GM23338 (cell line): ENCODE results near the gene PARD3. TPM values are rescaled to one million over a fixed set of nuclear protein-coding genes. Genes with fewer than 3 reads are reported as not detected.

ENCODE experiments used
- ATAC-seq: fragments of 200-7000 bp; cut with Tn5 transposase; 3 replicates; pipeline ENCODE4 v1.9.1; 2020
- DNase-seq: peaks from one replicate; pipeline ENCODE4 v3.0.0-alpha.2; 2015; ENCODE audit warnings: low spot score
- H2AFZ ChIP-seq: fragments of 200-600 bp; sonication (generic); 2 replicates; pipeline ENCODE4 v1.8.0; 2016; ENCODE audit warnings: antibody characterized with exemption, mild to moderate bottlenecking, moderate library complexity
- H3F3A ChIP-seq: fragments of 200-600 bp; sonication (generic); replicated peaks from 2 replicates; pipeline ENCODE4 v1.8.0; 2017; ENCODE audit warnings: antibody characterized with exemption, mixed run types, low read depth
- H3K27ac ChIP-seq: fragments of 200-600 bp; sonication (generic); 2 replicates; pipeline ENCODE4 v1.6.1; 2016; ENCODE audit warnings: low read depth
- H3K27me3 ChIP-seq: fragments of 200-600 bp; sonication (generic); 2 replicates; pipeline ENCODE4 v1.8.0; 2016; ENCODE audit warnings: mild to moderate bottlenecking, mixed run types, moderate library complexity; ENCODE audit not compliant: insufficient read depth
- H3K36me3 ChIP-seq: fragments of 200-600 bp; sonication (generic); 2 replicates; pipeline ENCODE4 v1.8.0; 2016; ENCODE audit warnings: mild to moderate bottlenecking; ENCODE audit not compliant: insufficient read depth
- H3K4me1 ChIP-seq: fragments of 200-600 bp; sonication (generic); 2 replicates; pipeline ENCODE4 v1.8.0; 2016; ENCODE audit warnings: mild to moderate bottlenecking, moderate library complexity; ENCODE audit not compliant: insufficient read depth
- H3K4me2 ChIP-seq: fragments of 200-600 bp; sonication (generic); 2 replicates; pipeline ENCODE4 v1.7.1; 2017; ENCODE audit warnings: mixed run types
- H3K4me3 ChIP-seq: fragments of 200-600 bp; sonication (generic); 2 replicates; pipeline ENCODE4 v1.6.1; 2016; ENCODE audit warnings: mixed run types
- H3K79me2 ChIP-seq: fragments of 200-600 bp; sonication (generic); replicated peaks from 2 replicates; pipeline ENCODE4 v1.8.0; 2017; ENCODE audit warnings: mild to moderate bottlenecking; ENCODE audit not compliant: insufficient read depth
- H3K9me2 ChIP-seq: fragments of 200-600 bp; sonication (generic); 2 replicates; pipeline ENCODE4 v1.8.0; 2017; ENCODE audit not compliant: insufficient read depth
- H4K20me1 ChIP-seq: fragments of 200-600 bp; sonication (generic); replicated peaks from 2 replicates; pipeline ENCODE4 v1.8.0; 2017; ENCODE audit warnings: mild to moderate bottlenecking; ENCODE audit not compliant: insufficient read depth
- H3K27ac Mint-ChIP-seq: 2 replicates; pipeline ENCODE4 v1.8.0; 2020; ENCODE audit warnings: inconsistent platforms, mild to moderate bottlenecking, moderate library complexity, mixed read lengths
- H3K27me3 Mint-ChIP-seq: 3 replicates; pipeline ENCODE4 v1.8.0; 2022; ENCODE audit warnings: low read depth, mild to moderate bottlenecking, moderate library complexity, mixed read lengths, inconsistent platforms; ENCODE audit not compliant: insufficient read depth, poor library complexity
- H3K36me3 Mint-ChIP-seq: 3 replicates; pipeline ENCODE4 v1.8.0; 2021; ENCODE audit warnings: low read depth, mild to moderate bottlenecking, inconsistent platforms, moderate library complexity, mixed read lengths
- H3K4me1 Mint-ChIP-seq: 3 replicates; pipeline ENCODE4 v1.8.0; 2020; ENCODE audit warnings: mild to moderate bottlenecking, inconsistent platforms, mixed read lengths
- H3K4me3 Mint-ChIP-seq: 3 replicates; pipeline ENCODE4 v1.8.0; 2021; ENCODE audit warnings: moderate library complexity, mild to moderate bottlenecking, inconsistent platforms, mixed read lengths
- H3K9me3 Mint-ChIP-seq: 3 replicates; pipeline ENCODE4 v1.8.0; 2020; ENCODE audit warnings: moderate library complexity, mild to moderate bottlenecking, inconsistent platforms, mixed read lengths
- CREB1 ChIP-seq: fragments of 250-450 bp; sonication (Bioruptor Pico); IDR thresholded peaks from 2 replicates; pipeline ENCODE4 v1.5.0; 2020; ENCODE audit warnings: low read depth, mild to moderate bottlenecking, moderate library complexity
- JUNB ChIP-seq: IDR thresholded peaks from one replicate; pipeline ENCODE4 v1.6.1; 2016; ENCODE audit warnings: antibody characterized with exemption; ENCODE audit not compliant: unreplicated experiment
- NANOG ChIP-seq: IDR thresholded peaks from 2 replicates; pipeline ENCODE4 v1.6.1; 2016; ENCODE audit warnings: antibody characterized with exemption, borderline replicate concordance
- POLR2AphosphoS5 ChIP-seq: IDR thresholded peaks from 2 replicates; pipeline ENCODE4 v1.6.1; 2016; ENCODE audit warnings: antibody characterized with exemption, low read depth
- REST ChIP-seq: IDR thresholded peaks from one replicate; pipeline ENCODE4 v1.6.1; 2018; ENCODE audit warnings: antibody characterized with exemption; ENCODE audit not compliant: unreplicated experiment
- STAT1 ChIP-seq: IDR thresholded peaks from one replicate; pipeline ENCODE4 v1.6.1; 2016; ENCODE audit warnings: antibody characterized with exemption; ENCODE audit not compliant: unreplicated experiment
- polyA plus RNA-seq: library from polyadenylated mRNA; unstranded; fragments of >200 nt; fragmentation: Nextera tagmentation; extraction: Ambion mirVana; gene quantifications from 2 replicates; pipeline ENCODE4 v1.2.1, GENCODE V29; 2016
- total RNA-seq: library from RNA; depleted of rRNA; stranded (reverse); fragments of >200 nt; shearing (Covaris generic); gene quantifications from 2 replicates; pipeline ENCODE4 v1.2.3, GENCODE V29; 2014
- TF ChIP-seq, protein P1 (sequence below): IDR thresholded peaks from 2 replicates; pipeline ENCODE4 v1.6.1; 2016; ENCODE audit warnings: antibody characterized with exemption

PARD3 gene
- total and polyA plus RNA-seq, 2 experiments from 2014 or later = 30.2 to 51.4 TPM

DNA sequence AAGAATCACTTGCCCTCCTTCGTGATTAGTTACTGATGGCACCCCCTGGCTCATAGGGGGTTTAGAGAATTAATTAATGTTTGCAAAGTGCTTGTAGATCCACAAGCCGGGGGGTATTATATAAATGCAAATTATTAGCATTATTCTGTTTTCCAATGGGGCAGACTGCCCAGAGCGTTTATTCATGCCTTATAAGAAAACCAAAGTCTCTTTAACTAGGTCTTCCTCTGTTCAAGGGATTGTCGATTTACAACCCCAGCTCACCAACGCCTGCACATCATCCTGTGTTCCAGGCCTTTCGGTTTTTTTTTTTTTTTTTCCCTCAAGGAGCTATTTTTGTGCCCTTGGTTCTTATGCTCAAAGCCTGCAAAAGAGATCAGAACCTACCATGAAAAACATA is 630.7 kb downstream of the PARD3 start:
- peaks cover 79% of the 10 kb centered on the region for H3K4me1 ChIP-seq
- no peak for DNase-seq
- peak overlapping the region; percentile 77 for H3K27ac ChIP-seq
- Mint-ChIP-seq H3K9me3 (no peaks in the 10 kb centered on the region), H3K4me3 (0 out of 3 replicates have a peak overlapping the region, but pooled peaks have one; percentile 11), H3K36me3 (no peaks in the 10 kb centered on the region), H3K27ac (no peak overlapping the region; the same call in 1 of the 2 replicates), H3K27me3 (peaks cover 11% of the 10 kb centered on the region), H3K4me1 (peaks cover 75% of the 10 kb centered on the region)
- H3K4me3 ChIP-seq = peak overlapping the region; percentile 9; the same call in 1 of the 2 replicates
- no peaks in the 10 kb centered on the region for H3K9me2 ChIP-seq
- peak overlapping the region; percentile 19 for H3K4me2 ChIP-seq
- H3K36me3 ChIP-seq = no peaks in the 10 kb centered on the region
- no peak for ATAC-seq
- H3F3A ChIP-seq = 0 out of 2 replicates have a peak, but pooled peaks cover 7% of the 10 kb centered on the region
- no peak overlapping the region for H2AFZ ChIP-seq
- no peaks in the 10 kb centered on the region for H3K27me3 ChIP-seq
- no peaks in the 10 kb centered on the region for H4K20me1 ChIP-seq
- no peaks in the 10 kb centered on the region for H3K79me2 ChIP-seq
- TF ChIP-seq, protein P1, sequence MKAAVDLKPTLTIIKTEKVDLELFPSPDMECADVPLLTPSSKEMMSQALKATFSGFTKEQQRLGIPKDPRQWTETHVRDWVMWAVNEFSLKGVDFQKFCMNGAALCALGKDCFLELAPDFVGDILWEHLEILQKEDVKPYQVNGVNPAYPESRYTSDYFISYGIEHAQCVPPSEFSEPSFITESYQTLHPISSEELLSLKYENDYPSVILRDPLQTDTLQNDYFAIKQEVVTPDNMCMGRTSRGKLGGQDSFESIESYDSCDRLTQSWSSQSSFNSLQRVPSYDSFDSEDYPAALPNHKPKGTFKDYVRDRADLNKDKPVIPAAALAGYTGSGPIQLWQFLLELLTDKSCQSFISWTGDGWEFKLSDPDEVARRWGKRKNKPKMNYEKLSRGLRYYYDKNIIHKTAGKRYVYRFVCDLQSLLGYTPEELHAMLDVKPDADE = no peak
- TF ChIP-seq POLR2AphosphoS5 (no peak), JUNB (no peak), STAT1 (no peak)

DNA sequence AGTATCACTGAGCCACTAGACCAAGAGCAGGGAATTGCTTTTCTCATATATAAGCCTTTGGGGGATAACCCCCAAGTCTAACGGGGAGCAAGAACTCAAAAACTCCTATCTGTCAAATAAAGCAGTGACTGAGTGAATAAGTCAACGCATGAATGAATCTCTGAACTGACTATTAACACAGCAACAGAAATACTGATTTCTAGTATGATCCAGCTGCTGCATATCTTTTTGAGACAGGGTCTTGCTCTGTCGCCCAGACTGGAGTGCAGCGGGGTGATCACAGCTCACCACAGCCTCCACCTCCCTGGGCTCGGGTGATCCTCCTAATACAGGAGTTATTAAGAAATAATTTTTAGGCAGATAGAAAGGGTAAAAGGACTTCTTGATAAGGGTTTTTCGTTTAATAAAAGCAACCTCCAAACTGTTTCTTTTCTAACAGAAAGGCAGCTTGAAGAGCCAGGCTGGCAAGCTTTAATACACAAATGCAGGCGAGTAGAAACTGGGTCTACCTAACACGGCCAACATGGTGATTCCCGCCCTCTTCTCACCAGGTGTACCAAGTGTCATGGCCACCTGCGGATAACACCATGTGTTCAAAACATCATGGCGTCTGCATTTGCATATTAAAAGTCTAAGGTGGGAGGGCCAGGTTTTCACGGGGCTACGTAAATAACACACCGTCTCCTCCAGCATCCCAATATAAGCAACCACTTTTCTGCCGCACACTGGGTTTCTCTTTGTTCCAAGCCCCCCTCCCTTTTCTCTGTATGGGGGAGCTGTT is 631.9 kb downstream of the PARD3 start:
- Histone ChIP-seq H3K27me3 (no peaks in the 10 kb centered on the region), H3K4me2 (peak overlapping the region; percentile 28), H3K9me2 (no peaks in the 10 kb centered on the region), H4K20me1 (no peaks in the 10 kb centered on the region), H3K79me2 (no peaks in the 10 kb centered on the region), H3K36me3 (no peaks in the 10 kb centered on the region), H3K4me3 (no peak overlapping the region; the same call in 1 of the 2 replicates), H3K27ac (peak overlapping the region; percentile 77), H3K4me1 (peaks cover 91% of the 10 kb centered on the region), H2AFZ (no peak overlapping the region), H3F3A (0 out of 2 replicates have a peak, but pooled peaks cover 7% of the 10 kb centered on the region)
- TF ChIP-seq CREB1 = 0 out of 2 replicates have a peak, but pooled peaks have one; percentile 28
- no peak for TF ChIP-seq REST
- TF ChIP-seq NANOG = no peak
- no peak overlapping the region for H3K4me3 Mint-ChIP-seq
- DNase-seq (peak; percentile 69), ATAC-seq (peak; percentile 35)
- H3K27ac Mint-ChIP-seq = peak overlapping the region; percentile 43; the same call in 1 of the 2 replicates
- H3K27me3 Mint-ChIP-seq = peaks cover 13% of the 10 kb centered on the region
- peaks cover 85% of the 10 kb centered on the region for H3K4me1 Mint-ChIP-seq
- H3K9me3 Mint-ChIP-seq = no peaks in the 10 kb centered on the region
- no peaks in the 10 kb centered on the region for H3K36me3 Mint-ChIP-seq
